HK-2 (cell line): ENCODE measurements around the gene ZNRF1.
"Not testable (repeated sequence)": the region's sequence is repeated elsewhere in the genome, so short reads cannot be mapped to it uniquely, and the experiment has no call there.

Experiments
- DNase-seq: peaks from one replicate; pipeline ENCODE4 v3.0.0-alpha.2; 2018; ENCODE audit not compliant: unreplicated experiment

ZNRF1 gene

GRCh38 chr16:75002474-75002873, 3.6 kb downstream of the ZNRF1 start:
- DNase-seq = no peak

GRCh38 chr16:75003931-75004330, 5.1 kb downstream of the ZNRF1 start:
- DNase-seq = no peak

- no peak for DNase-seq
Measured at GRCh38 chr16:75004460-75004859, 5.6 kb downstream of the ZNRF1 start.

- DNase-seq = no peak
Measured at GRCh38 chr16:75005697-75006096, 6.9 kb downstream of the ZNRF1 start.

- DNase-seq = no peak
Measured at GRCh38 chr16:75007443-75007842, 8.6 kb downstream of the ZNRF1 start.

GRCh38 chr16:75010427-75010826, 11.6 kb downstream of the ZNRF1 start:
- no peak for DNase-seq

- DNase-seq = peak; percentile 12
Measured at GRCh38 chr16:75011634-75012307, 12.9 kb downstream of the ZNRF1 start.

GRCh38 chr16:75012380-75013081, 13.7 kb downstream of the ZNRF1 start:
- DNase-seq = no peak

GRCh38 chr16:75013123-75013522, 14.3 kb downstream of the ZNRF1 start:
- DNase-seq = not testable (repeated sequence)

GRCh38 chr16:75014318-75014717, 15.5 kb downstream of the ZNRF1 start:
- no peak for DNase-seq

- not testable (repeated sequence) for DNase-seq
Measured at GRCh38 chr16:75016451-75017081, 17.7 kb downstream of the ZNRF1 start.

GRCh38 chr16:75017670-75018525, 19.1 kb downstream of the ZNRF1 start:
- DNase-seq = no peak

- DNase-seq = no peak
Measured at GRCh38 chr16:75019007-75019406, 20.2 kb downstream of the ZNRF1 start.

- no peak for DNase-seq
Measured at GRCh38 chr16:75019586-75019985, 20.8 kb downstream of the ZNRF1 start.

GRCh38 chr16:75021410-75021809, 22.6 kb downstream of the ZNRF1 start:
- DNase-seq = no peak

- DNase-seq = no peak
Measured at GRCh38 chr16:75022567-75022966, 23.7 kb downstream of the ZNRF1 start.

GRCh38 chr16:75023009-75023408, 24.2 kb downstream of the ZNRF1 start:
- no peak for DNase-seq

- no peak for DNase-seq
Measured at GRCh38 chr16:75024182-75024581, 25.4 kb downstream of the ZNRF1 start.

- no peak for DNase-seq
Measured at GRCh38 chr16:75024594-75024993, 25.8 kb downstream of the ZNRF1 start.

GRCh38 chr16:75025761-75026160, 26.9 kb downstream of the ZNRF1 start:
- DNase-seq = no peak

- not testable (repeated sequence) for DNase-seq
Measured at GRCh38 chr16:75026239-75026891, 27.5 kb downstream of the ZNRF1 start.
